ENCODE data around the gene BANF2.

BANF2 gene

DNA sequence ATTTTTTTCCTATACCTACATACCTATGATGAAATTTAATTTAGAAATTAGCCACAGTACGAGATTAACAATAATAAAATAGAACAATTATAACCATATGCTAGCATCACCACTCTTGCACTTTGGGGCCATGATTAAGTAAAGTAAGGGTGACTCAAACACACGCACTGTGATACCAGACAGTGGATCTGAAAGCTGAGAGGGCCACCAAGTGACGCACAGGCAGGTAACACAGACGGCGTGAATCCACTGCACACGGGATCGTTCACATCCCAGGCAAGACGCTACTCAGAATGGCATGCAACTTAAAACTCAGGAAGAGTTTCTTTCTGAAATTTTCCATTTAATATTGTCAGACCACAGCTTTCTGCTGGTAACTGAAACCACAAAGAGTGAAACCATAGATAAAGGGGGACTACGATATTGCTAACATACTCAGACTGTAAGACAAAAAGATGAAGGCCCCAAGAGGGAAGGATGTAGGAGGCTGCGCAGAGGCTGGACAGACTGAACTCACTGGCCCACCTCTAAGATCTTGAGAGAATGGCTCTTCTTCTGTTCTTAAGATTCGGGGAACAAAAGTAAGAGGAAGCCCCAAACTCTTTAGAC is 35.6 kb upstream of the BANF2 start:
- no peak for DNase-seq

DNA sequence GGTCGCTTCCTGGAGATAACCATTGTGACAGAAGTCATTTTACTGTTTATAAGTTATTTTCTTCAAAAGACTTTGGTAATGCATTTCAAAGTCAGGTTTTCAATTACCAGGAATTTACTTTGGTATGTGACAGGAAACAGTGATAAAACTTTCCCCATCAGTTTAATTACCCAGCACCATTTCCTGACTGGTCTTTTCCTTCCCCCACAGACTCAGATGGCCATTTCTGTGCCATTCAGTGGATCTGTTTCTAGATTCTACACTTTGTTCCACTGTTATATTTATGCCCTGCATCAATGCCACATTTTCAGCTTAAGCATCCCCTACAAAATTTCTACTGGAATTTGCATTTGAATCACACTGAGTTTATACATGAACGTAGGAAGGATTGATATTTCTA is 34.0 kb upstream of the BANF2 start:
- DNase-seq, result no peak

DNA sequence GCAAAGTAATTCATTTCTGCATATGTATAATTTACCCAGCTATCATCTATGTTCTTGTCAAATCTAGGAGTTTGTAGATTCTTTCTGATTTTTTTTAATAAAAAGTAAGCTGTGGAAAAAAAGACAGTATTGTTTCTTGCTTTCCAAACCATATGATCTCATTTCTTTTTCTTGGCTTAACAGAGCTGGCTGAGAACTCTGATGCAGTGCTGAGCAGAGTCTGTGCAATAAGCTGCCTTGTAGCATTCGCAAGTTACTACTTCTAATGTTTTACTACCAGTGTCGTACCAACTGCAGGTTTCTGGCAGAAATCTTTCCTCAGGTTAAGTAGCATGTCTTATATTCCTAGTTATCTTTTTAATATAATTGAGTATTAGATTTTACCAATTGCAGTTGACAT is 33.3 kb upstream of the BANF2 start:
- peak; percentile 39 for DNase-seq

DNA sequence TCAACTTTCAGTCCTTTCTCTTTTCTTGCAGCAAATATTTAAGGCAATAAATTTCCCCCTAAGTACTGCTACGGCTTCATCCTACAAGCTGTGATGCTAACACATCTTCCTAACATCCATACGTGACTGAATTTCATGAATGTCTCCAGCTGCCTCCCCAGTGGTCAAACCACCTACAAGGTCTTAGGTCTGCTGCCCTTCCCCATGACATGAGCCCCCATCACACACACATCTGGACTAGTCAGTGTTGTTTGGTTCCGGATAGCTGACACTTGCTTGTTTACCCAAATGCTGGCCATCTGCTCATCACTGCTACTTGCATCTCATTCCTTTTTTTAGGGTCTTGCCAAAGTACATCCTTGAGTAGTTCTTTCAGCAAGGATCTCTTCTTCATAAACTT is 32.3 kb upstream of the BANF2 start:
- DNase-seq, result no peak

DNA sequence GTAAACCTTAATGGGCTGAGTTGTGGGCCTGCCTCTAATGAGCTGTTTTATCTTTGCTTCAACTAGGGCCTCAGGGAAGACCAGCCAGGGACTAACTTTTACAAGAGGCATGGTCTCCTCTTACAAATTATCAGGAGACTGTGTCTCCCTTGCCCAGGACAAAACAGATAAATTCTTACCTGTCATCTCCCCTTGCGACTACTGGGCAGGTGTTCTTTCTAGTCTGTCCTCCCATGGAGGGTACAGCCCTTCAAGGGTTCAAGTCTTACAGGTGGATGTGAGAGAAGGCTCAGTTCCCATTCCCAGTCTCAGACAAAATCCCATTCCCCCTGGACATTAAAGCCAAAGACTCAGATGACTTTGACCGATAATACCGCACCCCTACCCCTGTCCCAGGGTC is 31.3 kb upstream of the BANF2 start:
- no peak for DNase-seq

DNA sequence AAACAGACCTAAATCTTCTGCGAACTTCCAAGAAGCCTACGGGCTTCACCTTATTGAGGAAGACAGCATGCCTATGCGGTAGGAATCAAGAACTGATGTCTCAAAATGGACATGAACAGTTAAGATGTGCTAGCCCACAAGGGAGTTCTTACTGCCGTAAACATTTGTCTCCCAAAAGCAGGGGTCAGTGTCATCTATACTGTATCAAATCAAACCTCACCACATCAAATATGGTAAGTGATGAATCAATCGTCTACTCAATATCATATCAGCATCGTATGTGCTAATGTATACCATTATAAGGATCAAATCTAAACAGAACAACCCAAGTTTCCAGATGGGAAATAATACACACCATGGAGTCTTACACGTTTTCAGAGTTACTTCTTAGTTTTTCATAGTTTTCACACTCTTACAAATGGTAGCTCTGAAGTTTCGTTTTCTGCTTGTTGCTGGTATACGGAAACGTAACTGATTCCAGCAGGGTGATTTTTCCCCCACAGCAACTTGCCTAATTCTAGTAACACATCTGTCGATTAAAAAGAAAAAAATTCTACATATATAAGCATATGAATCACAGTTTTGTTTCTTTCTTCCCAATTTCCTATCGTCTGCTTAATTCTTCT is 30.3 kb upstream of the BANF2 start:
- DNase-seq, result no peak

DNA sequence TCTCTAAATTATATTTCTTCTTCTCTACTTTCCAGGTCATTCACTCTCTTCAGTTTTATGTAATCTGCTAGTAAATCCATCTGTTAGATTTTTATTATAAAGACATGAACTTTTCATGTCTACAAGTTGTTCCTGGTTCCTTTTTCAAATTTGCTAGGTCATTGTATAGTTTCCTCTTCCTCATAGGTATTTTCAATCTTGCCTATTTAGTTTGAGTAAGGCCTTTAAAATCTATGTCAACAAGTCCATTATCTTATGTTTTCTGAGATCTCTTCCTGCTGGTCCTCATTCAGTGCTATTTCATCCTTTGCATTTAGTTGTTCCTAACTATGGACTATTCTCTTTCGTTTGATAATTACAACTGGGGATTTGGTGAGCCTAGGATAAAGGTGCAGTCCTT is 28.8 kb upstream of the BANF2 start:
- no peak for DNase-seq

DNA sequence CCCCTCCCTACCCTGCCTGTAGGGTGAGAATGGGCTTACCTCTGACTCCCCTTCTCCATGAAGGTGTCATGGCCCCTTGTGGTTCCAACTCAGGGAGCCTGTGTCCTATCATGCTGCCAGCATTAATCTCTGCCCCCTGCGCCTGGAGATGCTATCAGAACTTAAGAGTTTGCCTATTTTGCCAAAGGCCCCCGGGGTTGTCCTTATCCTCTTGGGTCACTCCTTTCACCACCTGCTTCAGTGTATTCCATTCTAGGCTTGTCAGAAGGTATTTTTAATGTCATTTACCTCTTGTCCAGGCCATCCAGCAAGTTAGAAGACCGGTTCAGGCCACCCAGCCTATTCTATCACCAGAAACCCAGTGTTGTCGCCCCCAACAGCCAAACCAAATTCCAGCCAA is 28.2 kb upstream of the BANF2 start:
- DNase-seq, result no peak

DNA sequence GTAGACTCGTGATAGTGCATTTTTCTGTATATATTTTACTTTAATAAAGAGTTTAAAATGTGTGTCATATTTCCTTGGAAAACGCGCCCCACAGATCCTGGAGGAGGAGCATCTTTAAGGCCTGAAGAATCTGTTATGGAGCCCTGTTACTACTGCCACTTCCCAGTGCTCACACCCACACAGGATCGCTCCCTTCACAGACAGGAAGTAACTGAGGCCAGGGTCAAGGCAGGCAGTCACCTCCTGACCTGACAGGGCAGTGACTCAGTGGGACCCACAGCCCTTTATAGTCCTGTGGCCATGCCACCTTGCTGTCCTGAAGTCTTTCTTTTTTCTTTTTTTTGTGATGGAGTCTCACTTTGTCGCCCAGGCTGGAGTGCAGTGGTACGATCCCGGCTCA is 26.7 kb upstream of the BANF2 start:
- DNase-seq, result no peak

DNA sequence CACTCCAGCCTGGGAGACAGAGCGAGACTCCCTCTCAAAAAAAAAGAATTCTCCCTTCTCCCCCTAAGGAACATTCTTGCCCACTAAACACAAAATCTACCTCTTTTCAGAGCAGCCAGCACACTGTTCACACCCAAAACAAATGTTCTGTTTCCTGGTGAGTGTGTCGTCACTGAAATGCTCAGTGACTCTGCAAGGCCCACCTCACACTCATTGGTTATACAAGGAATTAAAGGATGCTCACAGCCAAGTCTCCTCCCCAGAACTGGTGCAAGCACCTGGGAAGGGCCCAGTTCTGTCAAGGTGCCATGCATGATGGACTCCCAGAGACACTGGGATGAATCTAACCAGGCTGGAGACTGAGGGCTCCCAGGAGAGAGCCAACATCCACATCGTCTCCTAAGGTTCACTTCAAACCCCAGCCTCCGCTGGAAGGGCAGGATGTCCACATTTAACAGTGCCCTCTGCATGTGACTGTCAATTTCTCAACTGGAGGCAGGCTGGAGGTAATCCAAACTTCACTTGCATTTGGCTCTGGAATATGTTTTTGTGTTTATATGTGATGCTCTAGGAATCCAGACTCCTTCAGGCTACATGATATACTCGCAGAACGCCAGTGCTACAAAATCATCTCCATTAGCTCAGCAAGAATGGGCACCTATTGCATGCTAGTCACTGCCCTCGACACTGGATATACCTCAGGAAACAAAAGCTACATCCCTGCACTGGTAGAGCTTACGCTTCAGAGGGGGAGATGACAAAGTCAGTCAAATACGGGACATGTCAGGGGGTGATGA is 24.8 kb upstream of the BANF2 start:
- DNase-seq, result no peak

DNA sequence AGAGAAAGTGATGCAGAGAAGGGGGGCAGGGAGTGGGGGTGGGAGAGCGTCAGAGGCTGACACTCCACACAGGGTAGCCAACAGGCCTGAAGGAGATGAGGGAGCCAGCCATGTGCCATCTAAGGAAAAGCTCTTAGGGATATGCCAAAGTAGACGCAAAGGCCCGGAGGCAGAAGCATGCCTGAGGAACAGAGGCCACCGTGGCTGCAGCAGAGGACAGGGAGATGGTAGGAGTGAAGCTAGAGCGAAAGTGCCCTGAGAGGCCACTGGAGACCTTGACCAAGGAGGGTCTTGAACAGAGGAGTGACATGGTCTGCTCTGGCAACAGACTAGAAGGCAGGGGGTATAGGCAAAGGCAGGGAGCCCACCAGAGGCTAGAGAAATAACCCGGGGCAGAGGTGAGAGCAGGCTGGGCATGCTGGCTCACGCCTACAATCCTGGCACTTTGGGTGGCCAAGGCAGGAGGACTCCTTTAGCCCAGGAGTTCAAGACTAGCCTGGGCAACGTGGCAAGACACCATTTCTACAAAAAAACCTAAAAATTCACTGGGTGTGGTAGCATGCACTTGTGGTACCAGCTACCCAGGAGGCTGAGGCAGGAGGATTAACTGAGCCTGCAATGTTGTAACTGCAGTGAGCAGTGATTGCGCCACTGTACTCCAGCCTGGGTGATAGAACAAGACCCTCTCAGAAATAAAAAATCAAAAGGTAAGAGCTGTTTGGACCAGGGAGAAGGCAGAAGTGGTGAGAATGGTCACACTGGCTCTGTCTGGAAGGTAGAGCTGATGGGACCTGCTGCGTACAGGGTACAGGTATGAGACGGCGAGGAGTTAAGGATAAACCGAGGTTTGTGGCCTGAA is 24.0 kb upstream of the BANF2 start:
- no peak for DNase-seq

DNA sequence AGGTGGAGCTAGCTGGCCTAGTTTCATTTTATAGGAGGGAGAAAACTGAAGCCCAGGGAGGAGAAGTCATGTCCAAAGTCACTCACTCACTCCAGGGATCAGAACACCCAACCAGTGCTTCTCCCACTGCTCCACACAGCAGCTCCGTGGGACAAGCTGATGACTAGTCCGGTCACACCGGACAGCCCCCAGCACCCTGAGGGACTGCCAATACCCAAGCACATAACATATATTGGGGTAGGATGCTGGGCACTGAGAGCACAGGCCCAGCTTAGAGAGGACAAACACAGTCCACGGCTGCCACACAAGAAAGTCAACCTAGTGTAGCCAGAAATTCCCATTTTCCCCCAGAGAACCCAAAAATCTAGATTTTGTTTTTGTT is 23.4 kb upstream of the BANF2 start:
- no peak for DNase-seq

DNA sequence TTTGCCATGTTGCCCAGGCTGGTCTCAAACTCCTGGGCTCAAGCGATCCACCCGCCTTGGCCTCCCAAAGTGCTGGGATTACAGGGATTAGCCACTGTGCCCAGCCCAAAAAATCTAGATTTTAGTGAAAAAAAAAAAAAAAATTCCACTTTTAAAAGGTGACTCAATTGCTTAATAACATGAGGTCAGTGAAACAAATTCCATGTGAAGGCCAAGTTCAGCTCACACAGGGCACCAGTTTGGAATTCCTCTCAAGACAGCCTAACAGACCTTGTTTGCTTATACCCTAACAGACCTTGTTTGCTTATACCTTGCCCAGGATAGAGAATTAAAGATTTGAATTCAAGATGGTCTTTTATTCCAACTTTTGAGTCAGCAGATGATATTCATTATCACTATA is 22.8 kb upstream of the BANF2 start:
- DNase-seq, result no peak

DNA sequence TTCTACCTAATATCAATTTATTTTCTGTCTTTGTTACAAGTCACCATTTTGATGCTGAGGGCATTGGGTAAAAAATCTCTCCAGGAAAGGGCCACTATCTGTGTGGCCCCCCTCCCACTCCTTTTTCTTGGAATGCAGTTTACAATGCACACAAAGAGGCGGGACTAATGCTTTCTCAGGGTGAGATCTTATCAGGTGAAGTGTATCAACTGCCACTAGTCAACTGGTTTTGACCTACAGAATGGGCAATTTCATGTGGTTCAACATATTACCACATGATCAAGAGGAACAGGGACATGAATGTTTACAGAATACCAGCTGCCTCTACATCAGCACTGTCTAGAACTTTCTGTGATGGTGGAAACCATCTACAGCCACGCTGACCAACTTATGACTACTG is 21.5 kb upstream of the BANF2 start:
- DNase-seq, result no peak

DNA sequence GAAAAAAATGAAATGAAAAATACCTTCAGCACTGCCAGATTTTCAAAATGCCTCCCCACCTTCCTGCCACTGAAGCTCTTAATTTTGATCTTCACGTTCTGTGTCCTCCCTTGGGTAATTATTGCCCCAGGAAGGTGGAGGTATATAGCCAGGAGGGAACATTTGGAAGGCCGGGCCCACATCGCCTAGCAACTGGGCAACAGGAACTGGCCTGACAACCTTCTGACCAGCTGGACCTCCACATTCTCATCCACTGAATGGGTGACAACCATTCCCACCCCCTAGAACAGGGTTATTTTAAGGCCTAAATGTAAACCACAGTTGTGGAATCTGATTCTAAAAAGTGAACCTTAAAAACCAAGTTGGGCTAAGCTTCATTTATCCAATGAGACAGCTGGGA is 20.9 kb upstream of the BANF2 start:
- no peak for DNase-seq

DNA sequence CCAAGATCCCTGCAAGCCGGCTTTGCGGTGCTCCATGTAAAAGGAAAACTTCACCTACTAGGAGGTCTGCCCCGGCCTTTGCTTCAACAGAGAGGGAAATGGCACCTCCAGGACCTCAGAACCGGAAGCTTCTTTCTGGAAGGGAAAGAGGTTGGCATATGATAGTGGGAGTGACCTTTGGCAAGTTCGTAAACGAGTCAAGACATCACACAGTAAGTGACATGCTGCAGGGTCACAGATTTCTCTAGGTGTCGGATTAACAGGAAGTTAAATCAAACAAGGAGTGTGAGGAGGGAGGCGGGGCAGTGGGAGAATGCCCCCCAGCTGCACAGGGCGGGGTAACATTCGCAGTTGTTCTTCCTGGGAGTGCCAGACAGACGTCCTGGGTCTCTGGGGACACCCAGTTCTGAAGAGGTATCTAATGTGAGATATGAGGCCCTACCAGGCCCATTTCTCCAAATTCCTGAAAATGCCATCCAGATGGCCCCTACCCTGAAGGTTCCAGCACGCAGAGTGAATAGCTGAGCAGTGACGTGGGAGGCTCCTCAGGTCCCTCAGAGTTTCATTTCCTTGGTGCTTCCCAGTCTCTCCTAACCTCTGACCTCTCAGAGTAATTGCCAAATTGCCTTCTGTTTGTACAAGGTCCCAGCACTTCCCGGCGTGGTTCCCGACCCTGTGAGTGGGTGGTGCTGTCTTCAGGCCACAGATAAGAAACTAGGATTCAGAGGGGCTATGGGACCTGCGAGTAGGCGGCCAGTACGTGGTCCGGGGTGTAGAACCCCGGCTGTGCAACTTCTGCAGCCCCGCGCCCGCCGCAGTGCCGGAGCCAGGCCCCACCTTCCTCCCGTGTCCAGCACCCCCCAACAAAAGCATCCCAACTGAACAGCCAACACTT is 19.6 kb upstream of the BANF2 start:
- peak; percentile 56 for DNase-seq

DNA sequence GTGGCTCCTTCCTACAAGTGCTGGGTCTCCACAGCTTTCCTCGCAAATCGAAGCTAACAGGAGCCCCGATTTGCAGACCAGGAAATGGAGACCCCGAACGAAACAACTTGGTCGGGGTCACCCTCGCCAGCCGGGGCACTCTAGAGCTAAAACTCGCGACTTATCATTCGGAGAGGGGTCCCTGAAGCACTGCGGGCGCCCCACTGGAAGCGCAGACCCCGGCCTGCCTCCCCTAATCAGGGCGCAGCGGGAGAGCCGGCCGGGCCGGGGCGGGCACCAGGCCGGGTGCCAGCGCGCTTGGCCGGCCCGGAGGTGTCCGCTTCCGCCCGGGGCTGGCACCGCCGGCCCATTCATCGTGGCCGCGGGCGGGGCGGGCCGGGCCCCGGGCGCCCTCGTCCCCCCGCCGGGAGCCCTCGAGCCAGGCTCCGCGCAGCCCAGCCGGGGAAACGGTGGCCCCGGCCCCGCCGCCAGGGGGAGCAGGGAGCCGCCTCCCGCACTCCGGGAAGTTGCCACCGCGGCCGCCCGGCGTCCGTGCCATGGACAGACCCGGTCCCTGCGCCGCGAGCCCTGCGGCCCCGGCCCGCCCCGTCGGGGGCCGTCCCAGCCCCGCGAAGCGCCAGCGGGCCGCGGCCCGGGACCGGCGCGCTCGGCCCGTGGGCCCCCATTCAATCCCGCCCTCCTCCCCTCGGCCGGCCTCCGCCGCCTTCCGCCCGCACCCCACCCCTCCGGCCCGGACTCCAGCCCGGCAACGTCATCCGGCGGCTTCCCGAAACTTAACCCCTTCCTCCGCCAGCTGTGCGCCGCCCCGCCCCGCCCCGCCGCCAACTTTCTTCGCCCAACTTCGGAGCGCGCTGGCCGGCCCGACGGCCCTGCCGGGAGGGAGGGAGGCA is 18.7 kb upstream of the BANF2 start:
- DNase-seq, result peak; percentile 87

DNA sequence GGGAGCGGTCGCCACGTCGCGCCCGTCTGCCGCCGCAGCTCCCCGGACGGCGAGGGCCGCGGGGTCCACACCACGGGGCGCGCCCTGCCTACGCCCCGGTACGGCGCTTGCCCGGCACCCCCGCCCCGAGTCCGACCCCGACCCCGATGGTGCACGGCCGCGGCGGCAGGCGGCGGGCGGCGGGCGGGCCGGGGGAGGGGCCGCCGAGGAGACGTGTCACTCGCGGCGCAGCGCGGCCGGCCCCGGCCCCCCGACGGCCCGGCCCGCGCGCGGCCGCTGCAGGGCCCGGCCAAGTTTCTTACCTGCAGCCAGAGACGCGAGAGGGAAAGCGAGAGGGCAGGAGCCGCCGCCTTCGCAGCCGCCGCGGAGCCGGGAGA is 18.1 kb upstream of the BANF2 start:
- no peak for DNase-seq

DNA sequence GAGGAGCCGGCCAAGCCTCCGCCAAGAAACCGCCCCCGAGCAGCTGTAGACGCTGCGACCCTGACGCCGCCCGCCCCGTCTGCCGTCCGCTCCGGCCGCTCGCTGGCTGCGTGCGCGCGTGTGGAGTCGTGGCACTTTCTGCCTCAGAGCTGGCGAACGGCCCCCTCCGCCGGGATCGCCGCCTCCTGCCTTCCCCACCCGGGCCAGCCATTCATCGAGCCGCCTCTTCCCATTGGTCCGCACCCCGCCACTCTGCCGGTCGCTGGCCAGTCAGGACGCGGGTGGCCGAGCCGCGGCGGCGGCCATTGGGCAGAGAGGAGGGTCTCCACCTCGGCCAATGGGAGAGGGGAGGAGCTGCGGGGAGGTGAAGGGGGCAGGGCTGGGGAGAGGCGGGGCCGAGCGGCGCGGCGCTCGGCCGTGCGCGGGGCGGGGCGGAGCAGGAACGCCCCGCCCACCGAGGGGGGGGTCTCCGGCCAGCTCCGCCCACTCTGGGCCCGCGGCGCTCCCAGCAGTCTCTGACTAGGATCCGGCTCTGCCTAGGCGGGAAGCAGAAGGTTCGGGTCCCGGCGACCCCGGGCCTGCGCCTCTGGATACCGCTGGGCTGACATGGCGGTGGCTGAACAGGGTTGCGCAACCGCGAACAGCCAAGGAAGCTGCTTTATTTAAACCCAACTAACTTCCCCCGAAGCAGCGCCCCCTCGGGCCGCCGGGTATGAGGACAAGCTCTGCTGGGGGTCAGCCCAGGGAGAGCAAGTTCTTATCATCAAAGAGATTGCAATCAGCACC is 17.5 kb upstream of the BANF2 start, which contains the start of gene RRBP1:
TSS of gene RRBP1 (minus strand) at position 140 of the 786 bp plus-strand sequence. CDS start 21,735 bp downstream, outside the sequence.
- DNase-seq, result peak; percentile 98

DNA sequence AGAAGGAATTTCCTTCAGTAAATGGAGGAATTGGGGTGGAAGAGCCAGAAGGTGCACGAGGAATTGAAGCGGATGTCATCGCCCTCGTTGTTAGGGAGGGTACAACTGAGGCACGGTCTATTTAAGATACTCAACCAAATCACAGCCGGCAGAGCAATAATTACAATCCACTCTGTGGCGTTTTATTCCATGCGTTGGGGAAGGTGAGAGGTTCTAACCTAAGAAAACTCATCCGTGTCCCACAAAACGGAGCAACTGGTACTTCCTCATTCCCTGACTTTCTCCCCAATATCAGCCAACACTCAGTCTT is 16.9 kb upstream of the BANF2 start:
- no peak for DNase-seq
